ENCODE data around the gene PCED1A. TPM values are rescaled to one million over a fixed set of nuclear protein-coding genes. Genes with fewer than 3 reads are reported as not detected.
A peak's percentile ranks its signal among the peaks of the same experiment; 100 is the strongest.

PCED1A gene
- total and polyA plus RNA-seq, 9 donors, result 24.2 to 40.9 (median 30.4) TPM

DNA sequence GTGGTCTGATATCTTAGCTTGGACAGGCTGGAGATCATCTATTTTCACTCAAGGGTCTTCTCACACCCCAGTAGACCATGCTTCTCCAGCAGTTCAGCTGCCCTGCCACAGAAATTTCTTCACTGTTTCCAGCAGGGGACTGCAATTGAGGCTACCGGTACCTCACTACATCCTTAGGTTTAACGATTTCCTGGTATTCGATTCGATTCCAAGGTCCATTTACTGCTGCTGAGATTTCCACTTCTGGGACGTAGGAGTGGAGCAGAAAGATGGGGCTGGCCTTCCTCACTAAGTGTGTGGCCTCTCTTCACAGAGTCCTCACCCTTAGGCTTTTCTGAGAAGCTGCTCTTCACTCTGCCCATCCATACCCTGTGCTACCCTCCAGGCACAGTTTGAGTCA lies 6.2 kb upstream of the PCED1A start:
- Histone ChIP-seq H3K36me3 (ENCODE audit: control insufficient read depth, insufficient read depth, low read length) (peaks cover 5% of the 10 kb centered on the region), H3K4me1 (ENCODE audit: control insufficient read depth, insufficient read depth, low read length) (peaks cover 2% of the 10 kb centered on the region), H3K4me3 (ENCODE audit: low read length) (no peak overlapping the region), H3K27me3 (ENCODE audit: control insufficient read depth, insufficient read depth, low read length) (no peaks in the 10 kb centered on the region), H3K9me3 (replicated peaks; ENCODE audit: control insufficient read depth, low read depth, low read length) (no peaks in the 10 kb centered on the region), H3K27ac (ENCODE audit: low read length) (no peak overlapping the region)
- no peak for DNase-seq
- WGBS (ENCODE audit: insufficient coverage), result 82% methylated on average over 4 of the region's 5 CpGs

GRCh38 chr20:2845607-2846006 lies 5.2 kb upstream of the PCED1A start:
- no peak overlapping the region for H3K4me3 ChIP-seq (ENCODE audit: low read length)
- H3K9me3 ChIP-seq (replicated peaks; ENCODE audit: control insufficient read depth, low read depth, low read length), result no peaks in the 10 kb centered on the region
- H3K27ac ChIP-seq (ENCODE audit: low read length), result no peak overlapping the region
- WGBS (ENCODE audit: insufficient coverage), result no CpG with 5 or more reads among the region's 2 CpGs
- peaks cover 5% of the 10 kb centered on the region for H3K36me3 ChIP-seq (ENCODE audit: control insufficient read depth, insufficient read depth, low read length)
- H3K4me1 ChIP-seq (ENCODE audit: control insufficient read depth, insufficient read depth, low read length), result peaks cover 7% of the 10 kb centered on the region
- DNase-seq, result no peak
- H3K27me3 ChIP-seq (ENCODE audit: control insufficient read depth, insufficient read depth, low read length), result no peaks in the 10 kb centered on the region

- DNase-seq, result peak; percentile 85
Observed at GRCh38 chr20:2840967-2841531, 594 bp upstream of the PCED1A start.

DNA sequence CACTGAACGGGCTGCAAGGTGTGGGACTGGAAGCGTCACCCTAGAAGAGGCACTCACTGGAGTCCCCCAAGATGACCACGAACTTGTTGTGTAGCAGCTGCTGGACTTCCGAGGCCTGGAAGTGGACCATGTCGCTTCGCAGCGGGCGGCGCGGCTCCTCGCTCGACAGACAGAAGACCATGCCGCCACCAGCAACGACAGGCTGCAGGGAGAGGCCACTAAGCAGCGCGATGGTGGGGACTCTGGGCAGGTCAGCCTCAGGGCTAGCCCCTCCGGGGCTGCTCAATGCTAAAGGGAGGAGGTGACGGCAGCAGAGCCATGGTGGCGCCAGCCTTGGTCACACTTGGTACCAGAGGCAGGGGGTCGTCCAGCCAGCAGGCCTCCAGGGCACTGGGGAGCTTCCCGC lies 720 bp downstream of the PCED1A start:
- Histone ChIP-seq H3K36me3 (ENCODE audit: control insufficient read depth, insufficient read depth, low read length) (peaks cover 29% of the 10 kb centered on the region), H3K27me3 (ENCODE audit: control insufficient read depth, insufficient read depth, low read length) (no peaks in the 10 kb centered on the region), H3K4me3 (ENCODE audit: low read length) (peak overlapping the region; percentile 75), H3K4me1 (ENCODE audit: control insufficient read depth, insufficient read depth, low read length) (peaks cover 15% of the 10 kb centered on the region), H3K9me3 (replicated peaks; ENCODE audit: control insufficient read depth, low read depth, low read length) (no peaks in the 10 kb centered on the region), H3K27ac (ENCODE audit: low read length) (no peak overlapping the region)
- 76% methylated on average over 21 of the region's 21 CpGs for WGBS (ENCODE audit: insufficient coverage)
- DNase-seq, result no peak

More at GRCh38 chr20:2840967-2841531, 594 bp upstream of the PCED1A start:
- H3K4me1 ChIP-seq (ENCODE audit: control insufficient read depth, insufficient read depth, low read length), result peaks cover 15% of the 10 kb centered on the region
- 5% methylated on average over 32 of the region's 33 CpGs for WGBS (ENCODE audit: insufficient coverage)
- peak overlapping the region; percentile 76 for H3K27ac ChIP-seq (ENCODE audit: low read length)
- peaks cover 23% of the 10 kb centered on the region for H3K36me3 ChIP-seq (ENCODE audit: control insufficient read depth, insufficient read depth, low read length)
- no peaks in the 10 kb centered on the region for H3K27me3 ChIP-seq (ENCODE audit: control insufficient read depth, insufficient read depth, low read length)
- H3K4me3 ChIP-seq (ENCODE audit: low read length), result peak overlapping the region; percentile 75
- H3K9me3 ChIP-seq (replicated peaks; ENCODE audit: control insufficient read depth, low read depth, low read length), result no peaks in the 10 kb centered on the region

- H3K4me3 ChIP-seq (ENCODE audit: low read length), result no peak overlapping the region
- H3K27me3 ChIP-seq (ENCODE audit: control insufficient read depth, insufficient read depth, low read length), result no peaks in the 10 kb centered on the region
- H3K27ac ChIP-seq (ENCODE audit: low read length), result no peak overlapping the region
- peaks cover 32% of the 10 kb centered on the region for H3K36me3 ChIP-seq (ENCODE audit: control insufficient read depth, insufficient read depth, low read length)
- peaks cover 15% of the 10 kb centered on the region for H3K4me1 ChIP-seq (ENCODE audit: control insufficient read depth, insufficient read depth, low read length)
- 97% methylated on average over 5 of the region's 15 CpGs for WGBS (ENCODE audit: insufficient coverage)
- no peaks in the 10 kb centered on the region for H3K9me3 ChIP-seq (replicated peaks; ENCODE audit: control insufficient read depth, low read depth, low read length)
- DNase-seq, result no peak
Observed at GRCh38 chr20:2838847-2839671, 1.4 kb downstream of the PCED1A start.

- H3K4me3 ChIP-seq (ENCODE audit: low read length), result no peak overlapping the region
- H3K9me3 ChIP-seq (replicated peaks; ENCODE audit: control insufficient read depth, low read depth, low read length), result no peaks in the 10 kb centered on the region
- H3K27ac ChIP-seq (ENCODE audit: low read length), result no peak overlapping the region
- H3K4me1 ChIP-seq (ENCODE audit: control insufficient read depth, insufficient read depth, low read length), result peaks cover 15% of the 10 kb centered on the region
- no peaks in the 10 kb centered on the region for H3K27me3 ChIP-seq (ENCODE audit: control insufficient read depth, insufficient read depth, low read length)
- 93% methylated on average over 18 of the region's 19 CpGs for WGBS (ENCODE audit: insufficient coverage)
- DNase-seq, result no peak
- H3K36me3 ChIP-seq (ENCODE audit: control insufficient read depth, insufficient read depth, low read length), result peaks cover 32% of the 10 kb centered on the region
Observed at GRCh38 chr20:2838170-2838797, 2.2 kb downstream of the PCED1A start.

- Histone ChIP-seq H3K9me3 (replicated peaks; ENCODE audit: control insufficient read depth, low read depth, low read length) (no peaks in the 10 kb centered on the region), H3K36me3 (ENCODE audit: control insufficient read depth, insufficient read depth, low read length) (peaks cover 32% of the 10 kb centered on the region), H3K27me3 (ENCODE audit: control insufficient read depth, insufficient read depth, low read length) (no peaks in the 10 kb centered on the region), H3K27ac (ENCODE audit: low read length) (no peak overlapping the region), H3K4me3 (ENCODE audit: low read length) (no peak overlapping the region), H3K4me1 (ENCODE audit: control insufficient read depth, insufficient read depth, low read length) (peaks cover 15% of the 10 kb centered on the region)
- WGBS (ENCODE audit: insufficient coverage), result 87% methylated on average over 4 of the region's 6 CpGs
- DNase-seq, result no peak
Observed at GRCh38 chr20:2837221-2837960, 3.1 kb downstream of the PCED1A start.

GRCh38 chr20:2836035-2836434 lies 4.4 kb downstream of the PCED1A start:
- Histone ChIP-seq H3K27me3 (ENCODE audit: control insufficient read depth, insufficient read depth, low read length) (no peaks in the 10 kb centered on the region), H3K4me1 (ENCODE audit: control insufficient read depth, insufficient read depth, low read length) (peaks cover 8% of the 10 kb centered on the region), H3K4me3 (ENCODE audit: low read length) (no peak overlapping the region), H3K9me3 (replicated peaks; ENCODE audit: control insufficient read depth, low read depth, low read length) (no peaks in the 10 kb centered on the region), H3K27ac (ENCODE audit: low read length) (no peak overlapping the region), H3K36me3 (ENCODE audit: control insufficient read depth, insufficient read depth, low read length) (peaks cover 32% of the 10 kb centered on the region)
- WGBS (ENCODE audit: insufficient coverage), result 89% methylated on average over 3 of the region's 5 CpGs
- DNase-seq, result no peak

DNA sequence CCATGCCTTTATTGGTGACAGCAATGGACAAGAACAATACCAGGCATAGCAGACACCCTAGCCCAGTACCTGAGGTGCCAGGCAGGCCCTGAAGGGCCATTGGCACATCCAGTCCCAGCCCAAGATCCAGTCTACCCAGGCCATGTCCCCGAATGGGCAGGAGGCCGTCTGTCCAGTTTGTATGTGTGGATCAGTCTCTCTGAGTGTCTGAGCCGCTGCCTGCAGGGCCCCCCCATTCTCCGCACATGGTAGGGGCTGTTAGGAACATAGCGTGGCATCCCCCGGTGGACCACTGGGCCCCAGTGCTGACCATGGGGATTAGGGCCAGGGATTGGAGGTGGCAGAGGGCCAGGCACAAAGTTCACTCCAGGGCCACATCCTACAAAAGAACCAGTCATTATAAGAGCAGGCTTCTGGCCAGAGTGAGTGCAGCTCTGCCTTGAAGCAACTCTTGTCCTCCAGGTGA lies 5.1 kb downstream of the PCED1A start:
- 100% methylated on average over 2 of the region's 6 CpGs for WGBS (ENCODE audit: insufficient coverage)
- no peak overlapping the region for H3K4me3 ChIP-seq (ENCODE audit: low read length)
- no peak for DNase-seq

More for the DNA sequence above, 5.1 kb downstream of the PCED1A start:
- H3K9me3 ChIP-seq (replicated peaks; ENCODE audit: control insufficient read depth, low read depth, low read length), result no peaks in the 10 kb centered on the region
- peaks cover 1% of the 10 kb centered on the region for H3K27me3 ChIP-seq (ENCODE audit: control insufficient read depth, insufficient read depth, low read length)
- H3K27ac ChIP-seq (ENCODE audit: low read length), result no peak overlapping the region
- H3K4me1 ChIP-seq (ENCODE audit: control insufficient read depth, insufficient read depth, low read length), result peaks cover 8% of the 10 kb centered on the region
- H3K36me3 ChIP-seq (ENCODE audit: control insufficient read depth, insufficient read depth, low read length), result peaks cover 32% of the 10 kb centered on the region
